Fibroblast of lung (primary cell): Measurements from ENCODE around the gene UACA.

Experiments
- EZH2 ChIP-seq: IDR thresholded peaks from 2 replicates; pipeline ENCODE4 v1.5.1; 2012; ENCODE audit warnings: low read length, control low read depth, mild to moderate bottlenecking; ENCODE audit errors: missing control alignments
- TF ChIP-seq, protein P1 (sequence below), 2 donors: IDR thresholded peaks in 1 of 2; conservative IDR thresholded peaks in 1 of 2; 1 replicate in 1 of 2; 2 replicates in 1 of 2; pipeline ENCODE4 v1.5.1; 2011 to 2012; ENCODE audit warnings: low read length in 2 of 2, control low read depth in 1 of 2, inconsistent platforms in 1 of 2, low read depth in 1 of 2, mild to moderate bottlenecking in 1 of 2

- no peak for TF ChIP-seq EZH2
- TF ChIP-seq, protein P1, sequence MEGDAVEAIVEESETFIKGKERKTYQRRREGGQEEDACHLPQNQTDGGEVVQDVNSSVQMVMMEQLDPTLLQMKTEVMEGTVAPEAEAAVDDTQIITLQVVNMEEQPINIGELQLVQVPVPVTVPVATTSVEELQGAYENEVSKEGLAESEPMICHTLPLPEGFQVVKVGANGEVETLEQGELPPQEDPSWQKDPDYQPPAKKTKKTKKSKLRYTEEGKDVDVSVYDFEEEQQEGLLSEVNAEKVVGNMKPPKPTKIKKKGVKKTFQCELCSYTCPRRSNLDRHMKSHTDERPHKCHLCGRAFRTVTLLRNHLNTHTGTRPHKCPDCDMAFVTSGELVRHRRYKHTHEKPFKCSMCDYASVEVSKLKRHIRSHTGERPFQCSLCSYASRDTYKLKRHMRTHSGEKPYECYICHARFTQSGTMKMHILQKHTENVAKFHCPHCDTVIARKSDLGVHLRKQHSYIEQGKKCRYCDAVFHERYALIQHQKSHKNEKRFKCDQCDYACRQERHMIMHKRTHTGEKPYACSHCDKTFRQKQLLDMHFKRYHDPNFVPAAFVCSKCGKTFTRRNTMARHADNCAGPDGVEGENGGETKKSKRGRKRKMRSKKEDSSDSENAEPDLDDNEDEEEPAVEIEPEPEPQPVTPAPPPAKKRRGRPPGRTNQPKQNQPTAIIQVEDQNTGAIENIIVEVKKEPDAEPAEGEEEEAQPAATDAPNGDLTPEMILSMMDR (conservative IDR thresholded peaks at IDR 0.05 in 1 of 2, IDR thresholded peaks at IDR 0.05 in 1 of 2; ENCODE audit: low read depth in 1 of 2, low read length in 2 of 2): no peak
Measured at GRCh38 chr15:70795311-70795665, 31.9 kb upstream of the UACA start.
